HFF-Myc (cell line): Measurements from ENCODE around the gene MYO9A.
"Not testable (repeated sequence)": the region's sequence is repeated elsewhere in the genome, so short reads cannot be mapped to it uniquely, and the experiment has no call there.

Experiments used
- DNase-seq: peaks from one replicate; pipeline ENCODE4 v3.0.0-alpha.2; 2011; ENCODE audit warnings: low read depth; ENCODE audit errors: extremely low read depth
- H3K4me3 ChIP-seq: replicated peaks from 2 replicates; pipeline ENCODE4 v1.5.1; 2011; ENCODE audit warnings: low read depth, mild to moderate bottlenecking, control low read depth, low read length
- TF ChIP-seq, protein P1 (sequence below): IDR thresholded peaks from 2 replicates; pipeline ENCODE4 v1.5.1; 2012; ENCODE audit warnings: mild to moderate bottlenecking, low read depth, low read length, control low read depth; ENCODE audit errors: missing control alignments

MYO9A gene

DNA sequence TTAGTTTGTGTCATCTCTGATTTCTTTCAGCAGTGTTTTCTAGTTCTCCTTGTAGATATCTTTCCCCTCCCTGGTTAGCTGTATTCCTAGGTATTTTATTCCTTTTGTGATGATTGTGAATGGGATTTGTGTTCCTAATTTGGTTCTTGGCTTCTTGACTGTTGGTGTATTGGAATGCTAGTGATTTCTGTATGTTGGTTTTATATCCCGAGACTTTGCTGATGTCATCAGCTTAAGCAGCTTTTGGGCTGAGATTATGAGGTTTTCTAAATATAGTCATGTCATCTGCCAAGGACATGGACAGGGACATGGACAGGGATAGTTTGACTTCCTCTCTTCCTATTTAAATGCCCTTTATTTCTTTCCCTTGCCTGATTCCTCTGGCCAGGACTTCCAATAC is 35.8 kb downstream of the MYO9A start:
- H3K4me3 ChIP-seq, result no peak overlapping the region
- no peak for DNase-seq
- TF ChIP-seq, protein P1, sequence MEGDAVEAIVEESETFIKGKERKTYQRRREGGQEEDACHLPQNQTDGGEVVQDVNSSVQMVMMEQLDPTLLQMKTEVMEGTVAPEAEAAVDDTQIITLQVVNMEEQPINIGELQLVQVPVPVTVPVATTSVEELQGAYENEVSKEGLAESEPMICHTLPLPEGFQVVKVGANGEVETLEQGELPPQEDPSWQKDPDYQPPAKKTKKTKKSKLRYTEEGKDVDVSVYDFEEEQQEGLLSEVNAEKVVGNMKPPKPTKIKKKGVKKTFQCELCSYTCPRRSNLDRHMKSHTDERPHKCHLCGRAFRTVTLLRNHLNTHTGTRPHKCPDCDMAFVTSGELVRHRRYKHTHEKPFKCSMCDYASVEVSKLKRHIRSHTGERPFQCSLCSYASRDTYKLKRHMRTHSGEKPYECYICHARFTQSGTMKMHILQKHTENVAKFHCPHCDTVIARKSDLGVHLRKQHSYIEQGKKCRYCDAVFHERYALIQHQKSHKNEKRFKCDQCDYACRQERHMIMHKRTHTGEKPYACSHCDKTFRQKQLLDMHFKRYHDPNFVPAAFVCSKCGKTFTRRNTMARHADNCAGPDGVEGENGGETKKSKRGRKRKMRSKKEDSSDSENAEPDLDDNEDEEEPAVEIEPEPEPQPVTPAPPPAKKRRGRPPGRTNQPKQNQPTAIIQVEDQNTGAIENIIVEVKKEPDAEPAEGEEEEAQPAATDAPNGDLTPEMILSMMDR, result no peak

DNA sequence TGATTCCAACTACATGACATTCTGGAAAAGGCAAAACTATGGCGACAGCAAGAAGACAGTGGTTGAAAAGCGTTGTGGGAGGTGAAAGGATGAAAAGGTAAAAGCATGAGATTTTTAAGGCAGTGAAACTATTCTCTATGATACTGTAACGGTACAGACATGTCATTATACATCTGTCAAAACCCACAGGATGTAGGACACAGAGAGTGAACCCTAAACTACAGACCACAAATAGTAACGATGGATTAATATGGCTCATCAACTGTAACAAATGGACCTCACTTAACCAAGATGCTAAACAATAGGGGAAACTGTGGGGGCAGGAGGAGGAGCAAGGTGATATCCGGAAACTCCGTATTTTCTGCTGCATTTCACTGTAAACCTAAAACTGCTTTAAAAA is 39.1 kb downstream of the MYO9A start:
- TF ChIP-seq, protein P1, result no peak
- no peak overlapping the region for H3K4me3 ChIP-seq
- DNase-seq, result no peak

DNA sequence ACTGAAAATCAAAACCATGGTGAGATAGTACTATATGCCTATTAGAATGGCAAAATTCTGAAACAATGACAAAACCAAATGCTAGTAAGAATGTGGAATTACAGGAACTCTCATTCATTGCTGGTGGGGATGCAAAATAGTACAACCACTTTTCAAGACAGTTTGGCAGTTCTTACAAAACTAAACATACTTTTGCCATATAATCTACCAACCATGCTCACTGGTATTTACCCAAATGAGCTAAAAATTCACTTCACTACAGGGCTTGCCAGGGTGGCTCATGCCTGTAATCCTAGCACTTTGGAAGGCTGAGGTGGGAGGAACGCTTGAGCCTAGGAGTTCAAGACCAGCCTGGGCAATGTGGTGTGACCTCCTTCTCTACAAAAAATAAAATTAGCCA is 40.0 kb downstream of the MYO9A start:
- TF ChIP-seq, protein P1, result no peak
- no peak for DNase-seq
- H3K4me3 ChIP-seq, result no peak overlapping the region

DNA sequence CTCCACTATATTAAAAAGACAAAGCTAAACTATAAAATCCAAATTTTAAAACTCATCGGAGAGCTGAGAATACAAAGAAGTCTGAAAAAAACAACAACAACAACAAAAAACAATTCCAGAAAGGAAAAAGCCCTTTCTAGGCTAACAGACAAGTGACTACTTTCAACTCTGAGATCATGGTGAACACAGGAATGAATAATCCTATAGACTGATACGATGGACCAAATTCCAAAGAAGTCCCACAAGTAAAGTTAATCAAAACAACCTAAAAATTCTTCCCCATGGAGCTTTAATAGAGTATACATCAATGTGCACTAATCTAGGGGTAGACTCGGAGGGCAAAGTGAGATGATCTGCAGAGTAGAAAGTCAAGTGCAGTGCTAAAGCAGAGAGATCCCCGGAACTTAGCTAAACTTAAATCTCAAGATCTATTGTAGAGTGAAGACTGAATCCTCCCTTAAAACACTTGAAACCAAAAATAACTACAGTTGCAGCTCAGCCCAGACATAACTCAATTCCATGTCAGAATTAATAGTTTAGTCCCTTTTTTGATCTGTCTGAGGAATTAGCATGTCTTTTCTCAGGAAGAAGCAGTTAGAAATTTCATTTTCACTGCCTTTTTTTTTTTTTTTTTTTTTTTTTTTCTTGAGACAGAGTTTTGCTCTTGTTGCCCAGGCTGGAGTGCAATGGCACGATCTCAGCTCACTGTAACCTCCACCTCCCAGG is 43.5 kb downstream of the MYO9A start:
- no peak for DNase-seq
- no peak overlapping the region for H3K4me3 ChIP-seq
- TF ChIP-seq, protein P1, result no peak

DNA sequence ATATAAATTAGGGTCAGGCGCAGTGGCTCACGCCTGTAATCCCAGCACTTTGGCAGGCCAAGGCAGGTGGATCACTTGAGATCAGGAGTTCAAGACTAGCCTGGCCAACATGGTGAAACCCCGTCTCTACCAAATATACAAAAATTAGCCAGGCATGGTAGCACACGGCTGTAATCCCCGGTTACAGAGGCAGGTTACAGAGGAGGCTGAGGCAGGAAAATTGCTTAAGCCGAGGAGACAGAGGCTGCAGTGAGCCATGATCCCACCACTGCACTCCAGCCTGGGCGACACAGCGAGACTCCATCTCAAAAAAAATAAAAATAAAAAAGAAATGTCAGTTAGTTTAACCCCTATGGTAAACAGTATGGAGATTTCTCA is 46.5 kb downstream of the MYO9A start:
- H3K4me3 ChIP-seq, DNase-seq: not testable (repeated sequence)

DNA sequence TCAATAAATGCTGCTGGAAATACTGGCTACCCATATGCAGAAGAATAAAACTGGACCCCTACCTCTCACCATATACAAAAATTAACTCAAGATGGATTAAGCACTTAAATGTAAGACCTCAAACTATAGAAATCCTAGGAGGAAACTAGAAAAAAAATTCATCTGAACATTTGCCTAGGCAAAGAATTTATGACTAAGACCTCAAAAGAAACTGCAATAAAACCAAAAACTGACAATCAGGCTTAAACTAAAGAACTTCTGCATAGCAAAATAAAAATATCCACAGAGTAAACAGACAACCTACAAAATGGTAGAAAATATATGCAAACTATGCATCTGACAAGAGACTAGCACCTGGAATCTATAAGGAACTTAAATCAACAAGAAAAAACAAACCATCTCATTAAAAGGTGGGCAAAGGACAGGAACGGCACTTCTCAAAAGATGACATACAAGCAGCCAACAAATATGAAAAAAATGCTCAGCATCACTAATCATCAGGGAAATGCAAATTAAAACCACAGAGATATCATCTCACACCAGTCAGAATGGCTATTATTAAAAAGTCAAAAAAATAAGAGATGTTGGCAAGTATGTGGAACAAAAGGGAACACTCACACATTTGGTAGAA is 47.0 kb downstream of the MYO9A start:
- no peak overlapping the region for H3K4me3 ChIP-seq
- TF ChIP-seq, protein P1, result no peak
- DNase-seq, result no peak

DNA sequence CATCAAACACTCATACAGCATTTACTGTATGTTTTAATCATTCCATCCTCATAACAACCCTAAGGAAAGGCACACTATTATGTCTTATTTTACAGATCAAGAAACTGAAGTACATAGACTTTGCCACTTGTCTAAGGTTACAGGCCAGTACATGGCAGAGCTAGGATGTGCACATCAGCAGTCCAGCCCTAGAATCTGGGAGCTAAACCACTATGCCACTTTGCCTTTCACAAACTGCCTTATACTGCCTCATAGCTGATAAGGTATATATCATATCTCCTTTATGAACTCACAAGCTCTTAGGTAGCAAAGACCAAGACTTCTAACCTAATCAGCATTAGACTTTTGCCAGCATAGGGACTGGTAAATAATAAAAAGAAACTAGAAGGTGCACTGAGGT is 49.1 kb downstream of the MYO9A start:
- TF ChIP-seq, protein P1, result no peak
- DNase-seq, result no peak
- H3K4me3 ChIP-seq, result no peak overlapping the region
